Measurements from ENCODE around the gene RFC2.

DNA sequence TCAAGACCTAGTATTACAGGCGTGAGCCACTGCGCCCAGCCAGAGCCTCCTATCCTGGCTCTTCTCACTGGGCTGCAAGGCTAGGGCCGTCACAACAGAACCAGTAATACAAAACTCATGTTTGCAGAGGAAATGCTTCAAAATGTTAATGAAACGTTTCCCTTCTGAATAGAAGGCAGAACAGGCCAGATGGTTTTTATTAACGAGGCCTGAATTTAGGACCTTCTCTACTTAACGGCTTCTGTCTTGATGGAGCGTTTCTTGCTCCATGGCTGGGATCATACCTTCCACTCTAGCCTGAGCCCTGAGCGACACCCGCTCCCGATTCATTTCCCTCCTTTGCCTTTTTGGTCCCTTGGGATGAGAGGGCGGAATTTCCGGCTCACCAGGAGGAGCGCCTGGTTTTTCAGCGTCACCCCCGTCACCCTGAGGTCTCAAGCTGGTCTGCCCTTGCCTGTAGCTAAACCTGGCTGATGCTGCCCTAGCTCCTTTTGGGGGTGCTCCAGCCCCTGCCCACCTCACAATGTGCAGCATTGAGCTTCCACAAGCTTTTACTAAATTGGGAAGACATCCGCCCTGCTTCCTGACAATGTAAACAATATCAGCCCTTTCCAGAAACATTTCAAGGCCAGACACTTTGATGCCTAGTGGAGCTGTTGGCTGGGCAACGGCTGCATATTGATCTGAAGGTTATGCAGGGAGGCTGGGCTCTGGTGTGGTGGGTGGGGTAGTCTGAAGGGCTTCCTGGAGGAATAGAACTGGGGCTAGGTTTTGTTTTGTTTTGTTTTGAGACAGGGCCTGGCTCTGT is 40.2 kb upstream of the RFC2 start:
- TF ChIP-seq, protein P1, sequence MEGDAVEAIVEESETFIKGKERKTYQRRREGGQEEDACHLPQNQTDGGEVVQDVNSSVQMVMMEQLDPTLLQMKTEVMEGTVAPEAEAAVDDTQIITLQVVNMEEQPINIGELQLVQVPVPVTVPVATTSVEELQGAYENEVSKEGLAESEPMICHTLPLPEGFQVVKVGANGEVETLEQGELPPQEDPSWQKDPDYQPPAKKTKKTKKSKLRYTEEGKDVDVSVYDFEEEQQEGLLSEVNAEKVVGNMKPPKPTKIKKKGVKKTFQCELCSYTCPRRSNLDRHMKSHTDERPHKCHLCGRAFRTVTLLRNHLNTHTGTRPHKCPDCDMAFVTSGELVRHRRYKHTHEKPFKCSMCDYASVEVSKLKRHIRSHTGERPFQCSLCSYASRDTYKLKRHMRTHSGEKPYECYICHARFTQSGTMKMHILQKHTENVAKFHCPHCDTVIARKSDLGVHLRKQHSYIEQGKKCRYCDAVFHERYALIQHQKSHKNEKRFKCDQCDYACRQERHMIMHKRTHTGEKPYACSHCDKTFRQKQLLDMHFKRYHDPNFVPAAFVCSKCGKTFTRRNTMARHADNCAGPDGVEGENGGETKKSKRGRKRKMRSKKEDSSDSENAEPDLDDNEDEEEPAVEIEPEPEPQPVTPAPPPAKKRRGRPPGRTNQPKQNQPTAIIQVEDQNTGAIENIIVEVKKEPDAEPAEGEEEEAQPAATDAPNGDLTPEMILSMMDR (conservative IDR thresholded peaks at IDR 0.05 in 1 of 2, IDR thresholded peaks at IDR 0.05 in 1 of 2; ENCODE audit: low read depth in 1 of 2, low read length in 2 of 2): no peak
- no peak for TF ChIP-seq EZH2 (IDR thresholded peaks at IDR 0.05; ENCODE audit: low read length, missing control alignments)
